CD4-positive, alpha-beta T cell treated with Interferon alpha-2 for 1 hour (primary cell): Measurements from ENCODE around the gene MOB1A.
"Not testable (repeated sequence)": the region's sequence is repeated elsewhere in the genome, so short reads cannot be mapped to it uniquely, and the experiment has no call there.

Experiments used
- DNase-seq, 2 donors: peaks; one replicate each; pipeline ENCODE4 v3.0.0-alpha.2; 2020 to 2022

MOB1A gene

DNA sequence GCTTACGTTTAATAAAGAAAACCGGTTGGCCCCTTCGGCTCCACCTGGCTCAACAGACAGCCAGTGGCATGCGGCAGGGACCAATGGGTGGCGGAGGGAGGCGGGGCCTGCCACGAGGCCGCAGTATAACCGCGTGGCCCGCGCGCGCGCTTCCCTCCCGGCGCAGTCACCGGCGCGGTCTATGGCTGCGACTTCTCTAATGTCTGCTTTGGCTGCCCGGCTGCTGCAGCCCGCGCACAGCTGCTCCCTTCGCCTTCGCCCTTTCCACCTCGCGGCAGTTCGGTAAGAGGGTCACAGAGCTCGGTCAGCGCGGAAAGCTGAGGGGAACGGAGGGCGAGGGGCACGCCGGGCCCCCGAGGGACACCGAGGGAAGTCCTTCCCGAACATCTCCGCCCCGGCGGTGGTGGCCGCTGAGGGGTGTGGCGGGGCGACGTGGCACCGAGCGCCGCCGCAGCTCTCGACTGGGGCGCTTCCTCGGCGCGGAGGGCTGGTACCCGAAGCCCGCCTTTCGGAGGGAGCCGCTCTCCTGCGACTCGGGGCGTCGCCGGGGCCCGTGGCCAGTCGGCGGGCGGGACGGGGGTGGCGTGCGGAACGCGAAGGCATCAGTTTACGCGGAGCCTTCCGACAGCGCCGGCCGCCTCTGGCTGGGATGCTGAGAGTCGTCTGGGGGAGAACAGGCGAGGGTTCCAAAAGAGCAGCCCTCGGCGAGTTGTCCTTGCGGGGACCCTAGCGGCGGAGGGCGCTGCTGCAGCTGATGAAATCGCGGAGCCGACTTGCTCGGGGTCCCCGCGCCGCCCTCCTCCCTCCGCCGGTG is 20.0 kb upstream of the MOB1A start, which contains the start of gene MTHFD2:
TSS of gene MTHFD2 (plus strand) at position 155 of the 814 bp plus-strand sequence. CDS start at position 182, 27 bp downstream.
- peak; percentile 92 to 94 for DNase-seq

GRCh38 chr2:74198023-74198460 is 19.4 kb upstream of the MOB1A start:
- no peak for DNase-seq

DNA sequence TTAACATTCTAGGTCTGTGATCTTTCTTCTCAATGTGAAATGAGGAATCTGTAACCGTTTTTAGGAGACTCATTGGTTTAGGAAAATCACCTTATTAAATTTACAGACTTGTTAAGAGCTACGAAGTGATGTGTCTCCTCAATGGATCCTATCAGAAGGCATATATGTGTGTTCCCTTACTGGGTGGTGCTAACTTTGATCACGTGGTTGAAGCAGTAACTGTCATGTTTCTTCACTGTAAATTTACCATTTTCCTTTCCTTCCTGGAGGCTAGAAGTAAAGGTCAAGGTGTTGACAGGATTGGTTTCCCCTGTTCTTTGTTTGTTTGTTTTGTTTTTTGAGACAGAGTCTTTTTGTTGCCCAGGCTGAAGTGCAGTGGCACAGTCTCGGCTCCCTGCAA is 18.4 kb upstream of the MOB1A start:
- DNase-seq: no peak

DNA sequence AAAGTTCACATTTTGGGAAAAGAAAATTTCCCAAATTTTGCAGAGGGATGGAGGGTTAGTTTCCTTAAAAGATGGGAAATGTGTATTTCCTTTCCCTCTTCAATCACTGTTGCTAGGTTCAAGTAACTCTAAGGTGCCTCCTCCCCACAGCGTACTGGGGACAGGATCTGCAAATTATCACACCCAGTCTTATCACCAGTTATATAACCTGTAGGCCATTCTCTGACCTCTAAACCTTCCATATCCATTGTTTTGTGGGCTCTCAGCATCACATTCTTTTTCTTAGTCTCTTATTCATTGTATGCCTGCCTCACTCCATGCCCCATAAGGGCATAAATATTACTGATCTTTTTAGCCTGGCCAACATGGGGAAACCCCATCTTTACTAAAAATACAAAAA is 16.1 kb upstream of the MOB1A start:
- DNase-seq: no peak

DNA sequence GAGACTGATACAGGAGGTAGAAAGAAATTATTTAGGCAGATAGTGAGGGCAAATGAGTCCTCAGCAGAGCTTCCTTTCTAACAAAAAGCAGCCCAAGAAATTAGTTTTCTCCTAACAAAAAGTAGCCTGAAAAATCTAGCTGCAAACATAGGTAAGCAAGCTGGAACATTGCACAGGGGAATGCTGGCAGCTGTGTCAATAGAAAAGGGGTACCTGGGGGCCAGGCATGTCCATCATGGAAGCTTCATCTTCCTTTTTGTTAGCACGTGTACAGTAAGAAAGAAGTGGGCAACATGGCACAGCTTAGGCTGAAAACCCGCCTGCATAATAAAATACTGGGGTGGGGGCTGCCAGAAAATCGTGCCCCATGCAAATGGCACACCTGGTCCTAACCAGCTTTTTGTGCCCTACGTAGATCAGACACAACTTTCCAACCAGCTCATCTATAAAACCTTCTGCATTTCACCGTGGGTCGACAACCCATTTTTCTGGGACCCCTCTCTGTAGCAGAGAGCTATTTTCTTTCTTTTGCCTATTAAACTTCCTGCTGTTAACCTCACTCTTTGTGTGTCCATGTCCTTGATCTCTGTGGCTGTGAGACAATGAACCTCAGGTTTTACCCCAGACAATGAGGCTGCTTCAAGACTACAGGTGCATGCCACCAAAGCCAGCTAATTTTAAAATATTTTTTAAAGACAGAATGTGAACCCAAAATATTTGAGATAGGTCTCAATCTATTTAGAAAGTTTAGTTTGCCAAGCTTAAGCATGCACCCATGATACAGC is 13.1 kb upstream of the MOB1A start:
- DNase-seq: no peak

- no peak for DNase-seq
Measured at GRCh38 chr2:74188696-74189095, 10.0 kb upstream of the MOB1A start.

- DNase-seq: no peak
Measured at GRCh38 chr2:74188018-74188601, 9.4 kb upstream of the MOB1A start.

- DNase-seq: not testable (repeated sequence)
Measured at GRCh38 chr2:74186706-74187105, 8.0 kb upstream of the MOB1A start.

DNA sequence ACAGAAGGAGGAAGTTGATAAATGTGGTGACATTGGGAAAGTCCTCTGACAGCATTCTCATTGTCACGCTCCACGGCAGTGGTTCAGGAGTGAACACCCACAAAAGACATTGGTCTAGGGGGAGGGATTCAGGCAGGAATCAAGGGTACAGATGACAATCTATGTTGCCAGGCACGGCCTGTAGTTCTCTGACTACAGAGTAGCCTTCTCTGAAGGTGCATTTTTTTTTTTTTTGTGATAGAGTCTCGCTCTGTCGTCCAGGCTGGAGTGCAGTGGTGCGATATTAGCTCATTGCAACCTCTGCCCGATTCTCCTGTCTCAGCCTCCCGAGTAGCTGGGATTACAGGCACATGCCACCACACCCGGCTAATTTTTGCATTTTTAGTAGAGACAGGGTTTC is 7.4 kb upstream of the MOB1A start:
- DNase-seq: peak; percentile 65 to 86

DNA sequence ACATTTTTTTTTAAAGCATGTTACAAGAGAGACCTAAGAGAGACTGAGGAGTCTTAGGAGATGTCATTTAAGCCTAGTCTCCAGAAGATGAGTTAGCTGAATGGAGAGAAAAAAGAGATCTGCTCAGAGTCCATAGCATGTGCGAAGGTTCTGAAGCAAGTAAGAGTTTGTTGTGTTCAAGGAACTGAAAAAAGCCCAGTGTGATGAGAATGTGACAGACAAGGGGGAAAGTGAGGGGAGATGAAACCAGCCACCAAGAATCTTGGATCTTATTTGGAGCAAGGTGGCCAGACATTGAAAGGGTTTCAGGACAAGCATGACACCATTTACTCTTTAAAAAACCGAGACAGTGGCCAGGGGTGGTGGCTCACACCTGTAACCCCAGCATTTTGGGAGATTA is 5.2 kb upstream of the MOB1A start:
- no peak for DNase-seq

DNA sequence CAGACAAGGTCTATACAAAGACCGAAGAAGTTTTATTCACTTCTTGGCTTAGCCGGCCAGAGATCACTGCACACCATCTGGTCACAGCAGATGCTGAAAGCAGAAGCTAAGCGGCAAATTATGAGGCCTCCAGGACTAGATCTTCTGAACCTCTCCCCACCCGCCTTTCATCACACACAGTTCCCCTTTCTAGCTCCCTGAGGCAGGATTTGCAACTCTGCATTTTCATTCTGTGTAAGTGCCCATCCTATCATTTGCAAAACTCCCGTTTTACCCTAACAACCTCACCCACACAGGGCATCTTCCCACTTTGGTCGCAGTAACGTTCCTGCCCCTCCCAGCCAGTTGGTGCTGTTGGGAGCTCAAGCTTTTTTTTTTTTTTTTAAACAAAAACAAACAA is 3.1 kb upstream of the MOB1A start:
- peak; percentile 28 to 75 for DNase-seq

- DNase-seq: no peak
Measured at GRCh38 chr2:74179063-74179865, 585 bp upstream of the MOB1A start.

- DNase-seq: no peak
Measured at GRCh38 chr2:74177696-74178095, 983 bp downstream of the MOB1A start.

DNA sequence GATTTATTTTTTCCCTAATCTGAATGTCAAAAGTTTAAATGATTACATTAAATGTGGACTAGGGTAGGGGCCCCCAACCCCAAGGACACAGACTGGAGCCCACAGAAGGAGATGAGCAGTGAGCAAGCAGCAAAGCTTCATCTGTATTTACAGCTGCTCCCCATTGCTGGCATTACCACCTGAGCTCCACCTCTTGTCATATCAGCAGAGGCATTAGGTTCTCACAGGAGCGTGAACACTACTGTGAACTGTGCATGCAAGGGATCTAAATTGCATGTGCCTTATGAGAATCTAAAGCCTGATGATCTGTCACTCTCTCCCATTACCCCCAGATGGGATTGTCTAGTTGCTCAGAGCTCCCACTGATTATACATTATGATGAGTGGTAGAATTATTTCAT is 3.8 kb downstream of the MOB1A start:
- DNase-seq: no peak

- DNase-seq: no peak
Measured at GRCh38 chr2:74168739-74169138, 9.9 kb downstream of the MOB1A start.

- no peak for DNase-seq
Measured at GRCh38 chr2:74164761-74165160, 13.9 kb downstream of the MOB1A start.

DNA sequence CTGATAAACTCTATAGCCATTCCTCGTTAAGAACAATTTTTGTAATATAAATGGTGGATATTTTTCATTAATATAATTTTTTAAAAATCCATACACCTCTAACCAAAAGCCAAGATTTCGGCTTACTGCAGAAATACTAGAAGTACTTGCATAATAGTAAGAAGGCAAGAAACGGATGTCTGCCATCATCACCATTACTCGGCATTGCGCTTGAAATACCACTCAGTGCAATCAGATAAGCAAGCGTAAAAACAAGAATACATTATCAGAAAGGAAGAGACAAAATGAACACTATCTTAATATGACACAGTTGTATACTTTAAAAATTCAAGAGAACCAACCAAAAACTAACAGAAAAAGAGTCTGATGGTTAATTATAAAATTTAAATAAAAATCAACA is 15.7 kb downstream of the MOB1A start:
- no peak for DNase-seq

DNA sequence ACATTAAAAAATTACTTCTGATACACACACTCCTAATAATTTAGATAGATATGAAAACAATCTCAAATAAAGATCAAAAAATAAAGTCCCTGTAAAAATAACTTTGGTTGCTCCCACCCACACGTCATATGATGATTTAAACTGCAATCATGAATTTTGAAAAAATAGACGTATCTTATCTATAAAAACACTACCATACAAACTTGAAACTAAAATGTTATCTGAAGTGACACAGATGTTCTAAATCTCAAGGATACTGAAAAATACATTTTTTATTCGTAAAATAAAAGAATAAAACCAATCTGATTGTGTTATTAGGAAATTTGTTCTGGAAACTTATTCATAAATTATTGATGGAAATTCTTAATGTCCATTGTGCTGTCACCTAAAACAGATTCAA is 22.8 kb downstream of the MOB1A start:
- DNase-seq: no peak

DNA sequence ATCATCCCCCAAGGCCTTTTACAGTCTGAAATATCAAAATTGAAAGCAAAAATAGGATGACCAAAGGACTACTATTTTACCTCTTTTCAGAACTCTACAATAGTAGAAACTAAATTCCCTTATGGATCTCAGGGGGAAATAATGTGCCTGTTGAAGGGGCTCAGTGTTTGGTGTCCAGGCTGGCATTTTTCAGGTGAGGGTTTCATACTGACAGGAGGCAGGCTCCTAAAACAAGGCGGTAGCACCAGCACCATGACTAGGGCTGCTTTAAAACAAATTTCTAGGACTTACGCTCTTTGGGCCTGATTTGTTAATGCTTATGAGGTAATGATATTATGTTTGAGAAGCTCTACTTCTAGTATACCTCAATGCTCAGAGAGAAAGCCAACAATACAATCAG is 25.7 kb downstream of the MOB1A start:
- no peak for DNase-seq

DNA sequence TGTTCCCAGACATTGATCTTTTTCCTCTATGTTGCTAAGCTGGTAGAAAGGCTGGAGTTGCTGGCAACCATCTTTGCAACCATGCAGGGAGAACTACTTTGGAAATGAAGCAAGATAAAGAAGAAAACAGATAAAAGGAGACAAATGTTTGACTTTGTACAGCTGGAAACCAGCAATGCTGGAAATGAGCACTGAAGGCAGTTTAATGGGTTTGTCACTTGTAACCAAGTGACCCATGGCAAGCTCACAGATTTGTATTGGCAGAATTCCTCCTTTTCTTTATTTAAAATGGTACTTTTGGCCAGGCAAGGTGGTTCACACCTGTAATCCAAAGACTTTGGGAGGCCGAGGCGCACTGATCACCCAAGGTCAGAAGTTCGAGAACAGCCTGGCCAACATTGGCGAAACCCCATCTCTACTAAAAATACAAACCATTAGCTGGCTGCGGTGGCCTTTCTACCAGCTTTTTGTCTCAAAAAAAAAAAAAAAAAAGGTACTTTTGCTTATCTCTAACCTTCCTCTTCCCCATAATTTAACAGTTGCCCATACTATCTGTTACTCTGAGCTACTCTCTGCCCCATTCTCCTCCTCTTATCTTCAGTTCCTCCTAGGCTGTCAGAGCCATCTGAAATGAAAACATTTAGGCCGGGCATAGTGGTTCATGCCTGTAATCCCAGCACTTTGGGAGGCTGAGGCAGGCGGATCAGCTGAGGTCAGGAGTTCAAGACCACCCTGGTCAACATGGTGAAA is 28.9 kb downstream of the MOB1A start:
- DNase-seq: no peak

DNA sequence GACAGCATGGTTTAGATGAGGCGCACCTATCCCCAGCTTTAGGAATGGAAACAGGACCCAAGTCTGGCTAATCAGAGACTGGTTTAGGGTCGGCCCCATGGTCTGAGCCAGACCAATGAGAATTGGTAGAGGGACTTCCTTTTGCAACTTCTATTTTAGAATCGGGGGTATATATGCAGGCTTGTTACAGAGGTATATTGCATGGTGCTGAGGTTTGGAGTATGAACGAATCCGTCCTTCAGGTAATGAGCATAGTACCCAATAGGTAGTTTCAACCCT is 29.5 kb downstream of the MOB1A start:
- no peak for DNase-seq
